ENCODE measurements around the gene RSPO3.

- TF ChIP-seq CTCF (CRISPR knock-in tag; IDR thresholded peaks at IDR 0.05), result no peak
- no peak for TF ChIP-seq MYC (CRISPR knock-in tag; IDR thresholded peaks at IDR 0.05; ENCODE audit: borderline replicate concordance)
- TF ChIP-seq MAX (IDR thresholded peaks at IDR 0.05), result no peak
- TF ChIP-seq NFYB (CRISPR knock-in tag; IDR thresholded peaks at IDR 0.05), result no peak
- TF ChIP-seq CBX5 (CRISPR knock-in tag; IDR thresholded peaks at IDR 0.05; ENCODE audit: borderline replicate concordance), result no peak
- TF ChIP-seq ZNF652 (CRISPR knock-in tag; IDR thresholded peaks at IDR 0.05; ENCODE audit: borderline replicate concordance, low read depth), result no peak
- TF ChIP-seq POLR2A (IDR thresholded peaks at IDR 0.05; ENCODE audit: insufficient read depth in 1 of 2, low read depth in 2 of 2, low read length in 2 of 2), result no peak
- TF ChIP-seq NFIB (CRISPR knock-in tag; IDR thresholded peaks at IDR 0.05; ENCODE audit: borderline replicate concordance), result no peak
- TF ChIP-seq GABPA (IDR thresholded peaks at IDR 0.05; ENCODE audit: low read depth, low read length), result no peak
- TF ChIP-seq GABPA (CRISPR knock-in tag; IDR thresholded peaks at IDR 0.05; ENCODE audit: low read depth), result no peak
- TF ChIP-seq SRSF1 (optimal IDR thresholded peaks at IDR 0.05; ENCODE audit: low read depth, low read length), result no peak
- no peak for TF ChIP-seq GATAD2A (CRISPR knock-in tag; IDR thresholded peaks at IDR 0.05)
- no peak for TF ChIP-seq CEBPZ (IDR thresholded peaks at IDR 0.05; ENCODE audit: low read length)
- no peak for TF ChIP-seq ZNF766 (CRISPR knock-in tag; IDR thresholded peaks at IDR 0.05; ENCODE audit: borderline replicate concordance)
These were observed 70.3 kb downstream of the RSPO3 start for GRCh38 chr6:127188744-127189143.

All from HepG2 (cell line).